ENCODE results near the gene ACAT2. TPM values are rescaled to one million over a fixed set of nuclear protein-coding genes. Genes with fewer than 3 reads are reported as not detected.
"Not testable (repeated sequence)": the region's sequence is repeated elsewhere in the genome, so short reads cannot be mapped to it uniquely, and the experiment has no call there.

ACAT2 gene
- total and polyA plus RNA-seq, 12 donors = 3.4 to 15.3 (median 5.8) TPM

- whole genome bisulfite sequencing, 2 donors = 86 to 88% methylated on average over 9 of the region's 9 CpGs
- Histone ChIP-seq H3K27me3 (no peaks in the 10 kb centered on the region), H3K4me1 (no peaks in the 10 kb centered on the region), H3K36me3 (no peaks in the 10 kb centered on the region), H3K9me3 (no peaks in the 10 kb centered on the region), H3K27ac (no peak overlapping the region), H3K4me3 (no peak overlapping the region)
- no peak for TF ChIP-seq CTCF (IDR thresholded peaks at IDR 0.05)
- no peak for DNase-seq
- intact Hi-C loops (cut with DNase I) = no loop called here
- ATAC-seq = no peak
Measured at GRCh38 chr6:159813781-159814180, 51.9 kb downstream of the ACAT2 start.

- no peaks in the 10 kb centered on the region for H3K36me3 ChIP-seq
- 67 to 70% methylated on average over 6 of the region's 6 CpGs for WGBS, 2 donors
- intact Hi-C loops (cut with DNase I) = no loop called here
- H3K27ac ChIP-seq = no peak overlapping the region
- peaks cover 0 to 3% (median 0%) of the 10 kb centered on the region in 7 donors for H3K27me3 ChIP-seq
- DNase-seq (no peak), ATAC-seq (no peak)
- H3K9me3 ChIP-seq = no peaks in the 10 kb centered on the region
- peaks cover 0 to 3% (median 0%) of the 10 kb centered on the region in 9 donors for H3K4me1 ChIP-seq
- no peak for TF ChIP-seq CTCF (IDR thresholded peaks at IDR 0.05)
- no peak overlapping the region for H3K4me3 ChIP-seq
Measured at GRCh38 chr6:159815410-159815809, 53.6 kb downstream of the ACAT2 start.

- WGBS, 2 donors = 78 to 79% methylated on average over 3 of the region's 3 CpGs
- intact Hi-C loops (cut with DNase I); H3K4me3 ChIP-seq; DNase-seq; H3K36me3 ChIP-seq; H3K9me3 ChIP-seq; H3K27me3 ChIP-seq; H3K4me1 ChIP-seq; ATAC-seq; H3K27ac ChIP-seq: not testable (repeated sequence)
Measured at GRCh38 chr6:159816775-159817174, 54.9 kb downstream of the ACAT2 start.

- no peak overlapping the region for H3K27ac ChIP-seq
- intact Hi-C loops (cut with DNase I) = no loop called here
- H3K4me3 ChIP-seq = no peak overlapping the region
- 87 to 89% methylated on average over 23 of the region's 23 CpGs for WGBS, 2 donors
- ATAC-seq (no peak), DNase-seq (no peak)
- H3K27me3 ChIP-seq = peaks cover 0 to 3% (median 0%) of the 10 kb centered on the region in 7 donors
- H3K9me3 ChIP-seq = no peaks in the 10 kb centered on the region
- H3K4me1 ChIP-seq = peaks cover 0 to 9% (median 0%) of the 10 kb centered on the region in 9 donors
- no peaks in the 10 kb centered on the region for H3K36me3 ChIP-seq
- no peak for TF ChIP-seq CTCF (IDR thresholded peaks at IDR 0.05)
Measured at GRCh38 chr6:159817951-159818739, 56.3 kb downstream of the ACAT2 start.

- H3K27me3 ChIP-seq = peaks cover 0 to 3% (median 0%) of the 10 kb centered on the region in 7 donors
- H3K27ac ChIP-seq = no peak overlapping the region
- ATAC-seq (no peak), DNase-seq (no peak)
- no peaks in the 10 kb centered on the region for H3K36me3 ChIP-seq
- 86 to 88% methylated on average over 16 of the region's 16 CpGs for WGBS, 2 donors
- H3K9me3 ChIP-seq = no peaks in the 10 kb centered on the region
- no peak overlapping the region for H3K4me3 ChIP-seq
- peaks cover 0 to 9% (median 0%) of the 10 kb centered on the region in 9 donors for H3K4me1 ChIP-seq
- TF ChIP-seq CTCF (IDR thresholded peaks at IDR 0.05) = no peak
- intact Hi-C loops (cut with DNase I) = no loop called here
Measured at GRCh38 chr6:159819098-159819497, 57.3 kb downstream of the ACAT2 start.

Data from heart right ventricle (tissue), 16 donors.